GM12875 (cell line): Measurements from ENCODE around the gene SDF4.

Experiments used
- H3K4me3 ChIP-seq: one replicate; pipeline ENCODE4 v1.5.1; 2011; ENCODE audit warnings: low read depth, low read length, control low read depth
- TF ChIP-seq, protein P1 (sequence below): IDR thresholded peaks from 2 replicates; pipeline ENCODE4 v1.5.1; 2011; ENCODE audit warnings: low read depth, mild to moderate bottlenecking, control low read depth, inconsistent platforms, low read length, moderate library complexity, borderline replicate concordance; ENCODE audit not compliant: insufficient read depth

SDF4 gene

GRCh38 chr1:1241588-1242219, 9.9 kb upstream of the SDF4 start:
- TF ChIP-seq, protein P1, sequence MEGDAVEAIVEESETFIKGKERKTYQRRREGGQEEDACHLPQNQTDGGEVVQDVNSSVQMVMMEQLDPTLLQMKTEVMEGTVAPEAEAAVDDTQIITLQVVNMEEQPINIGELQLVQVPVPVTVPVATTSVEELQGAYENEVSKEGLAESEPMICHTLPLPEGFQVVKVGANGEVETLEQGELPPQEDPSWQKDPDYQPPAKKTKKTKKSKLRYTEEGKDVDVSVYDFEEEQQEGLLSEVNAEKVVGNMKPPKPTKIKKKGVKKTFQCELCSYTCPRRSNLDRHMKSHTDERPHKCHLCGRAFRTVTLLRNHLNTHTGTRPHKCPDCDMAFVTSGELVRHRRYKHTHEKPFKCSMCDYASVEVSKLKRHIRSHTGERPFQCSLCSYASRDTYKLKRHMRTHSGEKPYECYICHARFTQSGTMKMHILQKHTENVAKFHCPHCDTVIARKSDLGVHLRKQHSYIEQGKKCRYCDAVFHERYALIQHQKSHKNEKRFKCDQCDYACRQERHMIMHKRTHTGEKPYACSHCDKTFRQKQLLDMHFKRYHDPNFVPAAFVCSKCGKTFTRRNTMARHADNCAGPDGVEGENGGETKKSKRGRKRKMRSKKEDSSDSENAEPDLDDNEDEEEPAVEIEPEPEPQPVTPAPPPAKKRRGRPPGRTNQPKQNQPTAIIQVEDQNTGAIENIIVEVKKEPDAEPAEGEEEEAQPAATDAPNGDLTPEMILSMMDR = no peak
- H3K4me3 ChIP-seq = no peak overlapping the region

- H3K4me3 ChIP-seq = no peak overlapping the region
- TF ChIP-seq, protein P1 = no peak
Observed at GRCh38 chr1:1240822-1241587, 9.2 kb upstream of the SDF4 start.

- H3K4me3 ChIP-seq = no peak overlapping the region
- TF ChIP-seq, protein P1 = no peak
Observed at GRCh38 chr1:1240348-1240732, 8.5 kb upstream of the SDF4 start.

- H3K4me3 ChIP-seq = no peak overlapping the region
- TF ChIP-seq, protein P1 = no peak
Observed at GRCh38 chr1:1239614-1240347, 8.0 kb upstream of the SDF4 start.

DNA sequence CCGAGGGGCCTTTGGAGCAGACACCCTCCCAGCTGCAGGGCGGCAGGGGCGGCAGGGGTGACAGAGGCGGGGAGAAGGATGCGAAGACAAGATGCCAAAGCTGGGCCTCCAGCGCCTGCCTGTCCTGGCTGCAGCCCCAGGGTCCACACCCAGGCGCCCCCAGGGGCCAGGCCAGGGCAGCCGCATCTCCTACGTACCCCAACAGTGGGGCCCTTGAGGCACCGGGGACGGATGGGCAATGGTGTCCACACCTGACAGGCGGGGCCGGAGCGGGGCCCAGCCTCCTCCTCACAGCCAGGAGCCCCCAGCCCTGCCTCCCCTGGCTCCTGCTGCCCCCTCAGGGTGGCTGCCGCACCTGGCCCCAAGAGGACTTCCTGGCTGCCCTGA, 7.4 kb upstream of the SDF4 start:
- TF ChIP-seq, protein P1 = no peak
- no peak overlapping the region for H3K4me3 ChIP-seq

- TF ChIP-seq, protein P1 = no peak
- no peak overlapping the region for H3K4me3 ChIP-seq
Observed at GRCh38 chr1:1238702-1239178, 6.9 kb upstream of the SDF4 start.
